AG10803 (cell line): ENCODE results near the gene ILKAP.

Source experiments
- DNase-seq: peaks from one replicate; pipeline ENCODE4 v3.0.0; 2010; ENCODE audit warnings: low read depth
- H3K4me3 ChIP-seq: 2 replicates; pipeline ENCODE4 v1.5.1; 2011; ENCODE audit warnings: mild to moderate bottlenecking, low read length, control low read depth
- CTCF ChIP-seq: conservative IDR thresholded peaks from 2 replicates; pipeline ENCODE4 v1.5.1; 2011; ENCODE audit warnings: mild to moderate bottlenecking, low read length, control low read depth, inconsistent platforms

The ILKAP gene

GRCh38 chr2:238124488-238125126 is 78.9 kb downstream of the ILKAP start:
- no peak for DNase-seq
- TF ChIP-seq CTCF: no peak
- no peak overlapping the region for H3K4me3 ChIP-seq

- H3K4me3 ChIP-seq: no peak overlapping the region
- DNase-seq: no peak
- TF ChIP-seq CTCF: no peak
These were observed 79.5 kb downstream of the ILKAP start for GRCh38 chr2:238123991-238124470.

DNA sequence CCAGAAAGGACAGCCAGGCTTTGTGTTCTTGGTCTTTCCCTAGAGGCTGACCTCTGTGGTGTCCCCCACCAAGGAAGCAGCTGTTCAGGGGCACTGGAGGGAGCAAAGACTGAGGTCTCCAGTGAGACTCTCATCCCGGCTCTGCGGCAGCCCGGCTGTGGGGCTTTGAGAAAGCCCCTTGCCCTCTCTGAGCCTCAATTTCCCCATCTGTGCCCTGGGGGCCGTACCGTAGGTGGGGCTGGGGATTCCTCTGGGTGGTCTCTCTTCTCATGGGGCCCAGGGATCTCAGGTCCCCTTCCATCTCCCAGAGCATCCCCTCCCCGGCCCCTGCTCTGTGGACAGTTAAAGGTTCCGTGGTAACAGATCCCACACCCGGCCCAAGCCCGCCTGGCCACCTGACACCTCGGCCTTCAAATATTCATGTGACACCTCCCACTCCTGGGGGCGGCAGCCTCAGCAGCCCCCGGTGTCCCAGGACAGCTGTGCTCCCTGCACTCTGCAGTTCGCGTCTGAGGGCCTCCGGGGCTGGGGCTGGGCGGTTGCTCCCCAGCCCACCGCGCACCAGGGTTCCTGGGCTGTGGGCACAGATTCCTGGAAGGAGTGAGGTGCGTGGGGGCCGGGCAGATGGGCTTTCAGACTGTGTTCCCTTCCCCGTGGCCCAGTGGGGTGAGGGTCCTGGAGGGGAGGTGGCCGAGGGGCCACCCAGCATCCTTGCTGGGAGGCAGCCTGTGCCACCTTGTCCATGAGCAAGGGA is 80.1 kb downstream of the ILKAP start:
- TF ChIP-seq CTCF: no peak
- no peak overlapping the region for H3K4me3 ChIP-seq
- no peak for DNase-seq

DNA sequence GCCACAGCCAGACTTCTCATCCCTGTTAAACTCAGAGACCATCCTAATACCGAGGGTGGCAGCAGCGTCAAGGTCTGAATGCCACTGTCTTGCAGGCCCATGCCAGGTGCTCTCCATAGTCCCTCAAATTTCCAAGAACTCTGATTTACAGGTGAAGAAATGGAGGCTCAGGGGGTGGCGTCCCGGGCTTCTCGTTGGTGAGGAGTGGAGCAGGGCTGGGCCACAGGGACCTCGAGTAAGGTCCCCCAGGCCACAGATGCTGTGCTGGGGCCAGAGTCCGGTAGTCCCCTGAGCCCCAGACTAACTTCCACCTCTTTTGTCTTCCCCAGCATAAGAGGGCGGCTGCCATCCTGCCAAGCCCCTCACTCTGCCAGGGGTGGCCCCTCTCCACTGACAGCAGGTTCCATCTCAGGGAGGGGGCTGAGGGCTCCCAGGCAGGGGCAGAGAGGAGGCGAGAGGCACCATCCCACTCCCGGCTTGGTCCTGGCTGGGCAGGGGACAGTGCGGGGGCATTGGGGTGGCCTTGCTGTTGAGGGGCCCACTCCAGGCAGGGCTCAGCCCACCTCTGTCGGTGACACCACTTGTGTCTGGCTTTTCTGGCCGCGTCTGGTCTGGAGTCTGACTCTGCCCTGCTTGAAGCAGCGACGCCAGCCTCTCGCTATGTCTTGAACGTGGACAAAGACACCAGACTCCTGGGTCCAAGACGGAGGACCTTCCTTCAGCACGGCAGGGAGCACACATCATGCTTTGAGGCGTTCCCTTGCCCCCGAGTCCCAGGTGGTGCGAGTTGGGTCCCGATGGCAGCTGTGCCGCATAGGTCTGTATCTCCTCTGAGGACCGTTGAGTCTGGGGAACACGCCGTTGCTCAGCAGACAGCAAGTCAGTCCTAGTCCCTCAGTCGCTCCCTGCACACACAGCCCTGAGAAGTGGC is 80.9 kb downstream of the ILKAP start:
- H3K4me3 ChIP-seq: no peak overlapping the region
- TF ChIP-seq CTCF: no peak
- no peak for DNase-seq

GRCh38 chr2:238121511-238122286 is 81.8 kb downstream of the ILKAP start:
- no peak for DNase-seq
- no peak for TF ChIP-seq CTCF
- no peak overlapping the region for H3K4me3 ChIP-seq

- DNase-seq: no peak
- no peak overlapping the region for H3K4me3 ChIP-seq
- peak; percentile 13; the same call in 1 of the 2 replicates for TF ChIP-seq CTCF
These were observed 82.8 kb downstream of the ILKAP start for GRCh38 chr2:238120463-238121298.
